Measurements from ENCODE around the gene DLGAP1. TPM values are rescaled to one million over a fixed set of nuclear protein-coding genes. Genes with fewer than 3 reads are reported as not detected.
"Not testable (repeated sequence)": the region's sequence is repeated elsewhere in the genome, so short reads cannot be mapped to it uniquely, and the experiment has no call there.

The DLGAP1 gene
- total RNA-seq, 4 donors from 2014 or later = 0.13 to 6.2 (median 0.53) TPM

- no peak for DNase-seq
- intact Hi-C loops (cut with DNase I; ENCODE audit: low total_unique reads) = loop anchor here (2.0 kb wide), 1 partner anchor 304 kb away; no protein-coding TSS in a partner anchor
- no peaks in the 10 kb centered on the region for H3K4me1 ChIP-seq
- H3K4me3 ChIP-seq = no peak overlapping the region
- H3K27me3 ChIP-seq = no peaks in the 10 kb centered on the region
- in situ Hi-C loops (cut with MboI; ENCODE audit: low sequenced_read_pairs in 4 of 4) = loop anchor here in 1 of 4 donors (10.0 kb wide), 1 partner anchor 80 kb away; no protein-coding TSS in a partner anchor
- H3K36me3 ChIP-seq = no peaks in the 10 kb centered on the region
- H3K27ac ChIP-seq = no peak overlapping the region
- TF ChIP-seq POLR2A (IDR thresholded peaks at IDR 0.05) = no peak
- H3K9me3 ChIP-seq = no peaks in the 10 kb centered on the region
- no peak for ATAC-seq
Observed at GRCh38 chr18:3584266-3584861, 870.7 kb downstream of the DLGAP1 start.

- H3K27ac ChIP-seq = no peak overlapping the region
- intact Hi-C loops (cut with DNase I; ENCODE audit: low total_unique reads) (loop anchor here (2.0 kb wide), 1 partner anchor 303 kb away; no protein-coding TSS in a partner anchor), in situ Hi-C loops (cut with MboI; ENCODE audit: low sequenced_read_pairs in 4 of 4) (loop anchor here in 1 of 4 donors (10.0 kb wide), 1 partner anchor 81 kb away; no protein-coding TSS in a partner anchor)
- DNase-seq = no peak
- H3K4me1 ChIP-seq = no peaks in the 10 kb centered on the region
- no peak overlapping the region for H3K4me3 ChIP-seq
- no peaks in the 10 kb centered on the region for H3K36me3 ChIP-seq
- TF ChIP-seq POLR2A (IDR thresholded peaks at IDR 0.05) = no peak
- TF ChIP-seq CTCF (IDR thresholded peaks at IDR 0.05 in 4 of 5, conservative IDR thresholded peaks at IDR 0.05 in 1 of 5) = no peak
- no peaks in the 10 kb centered on the region for H3K27me3 ChIP-seq
- H3K9me3 ChIP-seq = no peaks in the 10 kb centered on the region
- ATAC-seq = no peak
Observed at GRCh38 chr18:3583873-3584247, 871.2 kb downstream of the DLGAP1 start.

GRCh38 chr18:3583106-3583872 is 871.8 kb downstream of the DLGAP1 start:
- intact Hi-C loops (cut with DNase I; ENCODE audit: low total_unique reads); H3K27me3 ChIP-seq; H3K36me3 ChIP-seq; H3K4me3 ChIP-seq; DNase-seq; H3K4me1 ChIP-seq; H3K9me3 ChIP-seq; H3K27ac ChIP-seq; ATAC-seq: not testable (repeated sequence)
- in situ Hi-C loops (cut with MboI; ENCODE audit: low sequenced_read_pairs in 4 of 4) = loop anchor here in 1 of 4 donors (10.0 kb wide), 1 partner anchor 82 kb away; no protein-coding TSS in a partner anchor

- intact Hi-C loops (cut with DNase I; ENCODE audit: low total_unique reads) (no loop called here), in situ Hi-C loops (cut with MboI; ENCODE audit: low sequenced_read_pairs in 4 of 4) (loop anchor here in 1 of 4 donors (10.0 kb wide), 1 partner anchor 83 kb away; no protein-coding TSS in a partner anchor)
Observed at GRCh38 chr18:3581890-3582289, 873.2 kb downstream of the DLGAP1 start.

GRCh38 chr18:3580523-3581025 is 874.5 kb downstream of the DLGAP1 start:
- H3K4me1 ChIP-seq; H3K27ac ChIP-seq; H3K9me3 ChIP-seq; H3K36me3 ChIP-seq; DNase-seq; H3K27me3 ChIP-seq; intact Hi-C loops (cut with DNase I; ENCODE audit: low total_unique reads); H3K4me3 ChIP-seq; ATAC-seq: not testable (repeated sequence)
- in situ Hi-C loops (cut with MboI; ENCODE audit: low sequenced_read_pairs in 4 of 4) = loop anchor here in 1 of 4 donors (10.0 kb wide), 1 partner anchor 84 kb away; no protein-coding TSS in a partner anchor

More at GRCh38 chr18:3581890-3582289, 873.2 kb downstream of the DLGAP1 start:
- ATAC-seq = no peak
- DNase-seq = no peak
- TF ChIP-seq POLR2A (IDR thresholded peaks at IDR 0.05) (no peak), CTCF (IDR thresholded peaks at IDR 0.05 in 4 of 5, conservative IDR thresholded peaks at IDR 0.05 in 1 of 5) (no peak)
- Histone ChIP-seq H3K36me3 (no peaks in the 10 kb centered on the region), H3K27ac (no peak overlapping the region), H3K4me3 (no peak overlapping the region), H3K9me3 (no peaks in the 10 kb centered on the region), H3K27me3 (no peaks in the 10 kb centered on the region), H3K4me1 (no peaks in the 10 kb centered on the region)

- Histone ChIP-seq H3K27me3 (no peaks in the 10 kb centered on the region), H3K9me3 (no peaks in the 10 kb centered on the region), H3K4me3 (no peak overlapping the region), H3K27ac (no peak overlapping the region), H3K36me3 (no peaks in the 10 kb centered on the region), H3K4me1 (no peaks in the 10 kb centered on the region)
- TF ChIP-seq CTCF (IDR thresholded peaks at IDR 0.05 in 4 of 5, conservative IDR thresholded peaks at IDR 0.05 in 1 of 5) (no peak), POLR2A (IDR thresholded peaks at IDR 0.05) (no peak)
- in situ Hi-C loops (cut with MboI; ENCODE audit: low sequenced_read_pairs in 4 of 4) = loop anchor here in 1 of 4 donors (10.0 kb wide), 1 partner anchor 85 kb away; no protein-coding TSS in a partner anchor
- ATAC-seq (no peak), DNase-seq (no peak)
- intact Hi-C loops (cut with DNase I; ENCODE audit: low total_unique reads) = no loop called here
Observed at GRCh38 chr18:3579701-3580100, 875.4 kb downstream of the DLGAP1 start.
